ENCODE results near the gene CAPRIN1.

CAPRIN1 gene, protein sequence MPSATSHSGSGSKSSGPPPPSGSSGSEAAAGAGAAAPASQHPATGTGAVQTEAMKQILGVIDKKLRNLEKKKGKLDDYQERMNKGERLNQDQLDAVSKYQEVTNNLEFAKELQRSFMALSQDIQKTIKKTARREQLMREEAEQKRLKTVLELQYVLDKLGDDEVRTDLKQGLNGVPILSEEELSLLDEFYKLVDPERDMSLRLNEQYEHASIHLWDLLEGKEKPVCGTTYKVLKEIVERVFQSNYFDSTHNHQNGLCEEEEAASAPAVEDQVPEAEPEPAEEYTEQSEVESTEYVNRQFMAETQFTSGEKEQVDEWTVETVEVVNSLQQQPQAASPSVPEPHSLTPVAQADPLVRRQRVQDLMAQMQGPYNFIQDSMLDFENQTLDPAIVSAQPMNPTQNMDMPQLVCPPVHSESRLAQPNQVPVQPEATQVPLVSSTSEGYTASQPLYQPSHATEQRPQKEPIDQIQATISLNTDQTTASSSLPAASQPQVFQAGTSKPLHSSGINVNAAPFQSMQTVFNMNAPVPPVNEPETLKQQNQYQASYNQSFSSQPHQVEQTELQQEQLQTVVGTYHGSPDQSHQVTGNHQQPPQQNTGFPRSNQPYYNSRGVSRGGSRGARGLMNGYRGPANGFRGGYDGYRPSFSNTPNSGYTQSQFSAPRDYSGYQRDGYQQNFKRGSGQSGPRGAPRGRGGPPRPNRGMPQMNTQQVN

DNA sequence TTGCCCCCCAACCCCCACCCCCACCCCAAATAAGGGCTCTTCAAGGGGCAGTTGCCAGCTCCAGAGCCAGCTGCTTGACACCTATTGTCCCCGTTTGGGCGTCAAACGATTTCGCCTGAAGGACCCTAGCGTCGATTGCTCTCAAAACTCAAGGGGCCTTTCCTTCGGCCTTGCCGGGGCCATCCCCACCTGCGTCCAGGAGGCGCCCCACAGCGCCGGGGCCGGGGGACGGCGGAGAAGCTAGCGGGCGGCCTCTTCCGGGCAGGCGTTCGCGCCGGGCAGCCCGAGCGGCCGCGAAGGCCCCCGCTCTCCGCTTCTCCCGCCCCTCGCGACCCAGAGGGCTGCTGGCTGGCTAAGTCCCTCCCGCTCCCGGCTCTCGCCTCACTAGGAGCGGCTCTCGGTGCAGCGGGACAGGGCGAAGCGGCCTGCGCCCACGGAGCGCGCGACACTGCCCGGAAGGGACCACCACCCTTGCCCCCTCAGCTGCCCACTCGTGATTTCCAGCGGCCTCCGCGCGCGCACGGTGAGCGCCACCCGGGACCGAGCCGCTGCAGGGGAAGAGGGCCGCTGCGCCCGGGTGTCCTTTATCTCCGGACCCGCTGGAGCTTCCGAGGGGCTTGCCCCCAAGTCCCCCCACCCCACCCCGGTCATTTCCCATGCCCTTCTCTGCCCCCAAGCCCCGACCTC lies at the start of gene CAPRIN1:
Gene CAPRIN1, plus strand, starts transcription at position 383 of the 687 bp plus-strand sequence. CDS start 690 bp downstream, outside the sequence.
- DNase-seq: peak; percentile 98

DNA sequence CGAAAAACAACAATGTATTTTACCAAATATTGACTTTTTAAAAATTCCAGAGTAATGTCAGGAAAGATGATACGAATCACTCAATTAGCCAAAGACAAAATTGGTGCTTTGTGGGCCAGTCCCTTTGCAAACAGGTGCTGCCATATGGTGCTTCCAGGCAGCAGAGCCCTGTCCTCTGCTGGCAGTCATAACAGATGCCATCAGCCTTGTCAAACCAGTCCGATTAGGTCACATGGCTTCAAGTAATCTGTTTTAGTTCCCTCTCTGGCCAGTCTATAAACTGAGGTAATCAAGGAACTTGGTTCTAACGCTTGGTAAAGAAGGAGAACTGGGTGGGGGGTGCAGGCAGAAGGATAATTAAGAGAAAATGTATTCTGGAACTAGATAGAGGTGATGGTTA lies 49.1 kb upstream of the CAPRIN1 start:
- no peak for DNase-seq

DNA sequence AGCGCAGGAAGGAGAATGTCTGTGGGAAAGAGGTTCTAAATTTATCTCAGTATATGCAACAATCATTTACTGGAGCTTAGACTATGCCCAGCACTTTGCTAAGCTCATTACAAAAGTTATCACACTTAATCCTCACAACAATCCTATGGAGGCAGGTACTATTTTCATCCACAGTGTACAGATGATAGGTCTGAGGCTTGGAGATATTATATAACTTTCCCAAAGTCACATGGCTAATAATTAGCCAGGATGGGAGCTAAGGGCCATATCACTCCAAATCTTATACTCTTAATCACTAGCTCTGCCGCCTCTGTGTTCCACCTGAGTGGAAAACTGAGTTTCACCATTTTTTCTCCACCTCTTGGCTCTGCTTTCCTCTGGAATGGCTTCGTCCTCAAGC lies 47.3 kb upstream of the CAPRIN1 start:
- no peak for DNase-seq

DNA sequence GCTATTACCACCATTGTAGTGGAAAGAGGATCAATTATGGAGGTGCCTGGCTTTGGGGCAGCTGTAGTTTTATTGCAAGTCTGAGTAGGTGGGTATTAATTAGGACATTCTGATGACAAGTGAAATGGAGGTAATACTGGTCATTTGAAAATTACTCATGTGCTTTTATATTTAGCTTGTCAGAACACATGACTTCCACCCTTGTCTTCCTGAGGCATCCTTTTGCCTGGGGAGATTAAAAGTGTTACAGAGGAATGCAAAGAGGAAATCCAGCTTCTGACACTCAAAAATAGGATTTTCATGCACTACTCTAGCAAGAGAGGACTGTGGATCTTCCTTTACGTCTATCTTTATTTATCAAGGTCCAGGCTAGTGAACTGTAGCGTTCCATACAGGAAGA lies 44.7 kb upstream of the CAPRIN1 start:
- no peak for DNase-seq

DNA sequence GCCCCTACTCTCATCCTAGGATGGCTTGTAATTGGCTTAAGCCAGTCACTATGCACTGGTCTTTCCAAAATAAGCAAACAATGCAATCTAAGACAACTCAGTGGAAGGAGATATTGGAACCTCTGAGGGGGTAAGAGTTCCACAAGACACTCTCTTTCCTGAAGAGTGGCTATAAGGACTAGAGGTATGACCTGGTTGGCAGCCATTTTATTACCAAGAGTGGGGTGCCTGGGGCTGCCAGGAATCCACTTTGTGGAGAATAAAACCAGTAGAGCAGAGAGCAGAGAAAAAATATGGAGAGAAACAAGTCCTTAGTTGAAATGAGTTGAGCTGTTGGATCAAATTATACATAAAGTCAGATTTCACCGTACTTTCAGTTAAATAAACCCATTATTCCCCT lies 38.8 kb upstream of the CAPRIN1 start:
- no peak for DNase-seq

DNA sequence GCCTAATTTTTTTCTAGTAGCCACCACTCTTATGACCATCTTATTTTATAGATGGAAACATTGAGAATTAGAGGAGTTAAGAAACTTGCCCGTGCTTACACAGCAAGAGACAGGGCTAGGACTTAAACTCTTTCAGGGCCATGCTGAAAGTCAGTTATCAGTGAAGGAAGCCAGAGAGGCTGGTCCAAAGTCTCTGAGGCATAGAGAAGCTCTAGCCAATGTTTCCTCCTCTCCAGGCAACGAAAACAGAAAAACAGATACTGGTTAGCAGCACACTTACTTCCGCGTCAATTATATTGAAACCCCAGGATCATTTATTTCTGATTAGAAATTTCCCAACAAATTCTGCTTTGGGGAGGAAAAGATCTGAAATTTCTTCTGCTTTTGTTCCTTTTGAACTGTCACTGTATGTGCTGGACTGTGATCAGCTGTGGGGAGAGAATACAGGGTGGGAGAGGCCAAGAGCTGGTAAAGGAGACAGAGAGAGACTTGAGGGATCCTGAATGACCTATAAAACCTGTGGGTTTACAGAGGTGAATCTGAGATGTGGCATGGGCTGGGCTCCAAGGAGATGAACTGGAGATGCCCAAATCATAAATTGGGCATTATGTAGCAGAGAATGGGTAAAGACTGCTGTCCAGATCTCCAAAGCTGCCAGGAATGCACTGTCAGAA lies 37.5 kb upstream of the CAPRIN1 start:
- DNase-seq: no peak

DNA sequence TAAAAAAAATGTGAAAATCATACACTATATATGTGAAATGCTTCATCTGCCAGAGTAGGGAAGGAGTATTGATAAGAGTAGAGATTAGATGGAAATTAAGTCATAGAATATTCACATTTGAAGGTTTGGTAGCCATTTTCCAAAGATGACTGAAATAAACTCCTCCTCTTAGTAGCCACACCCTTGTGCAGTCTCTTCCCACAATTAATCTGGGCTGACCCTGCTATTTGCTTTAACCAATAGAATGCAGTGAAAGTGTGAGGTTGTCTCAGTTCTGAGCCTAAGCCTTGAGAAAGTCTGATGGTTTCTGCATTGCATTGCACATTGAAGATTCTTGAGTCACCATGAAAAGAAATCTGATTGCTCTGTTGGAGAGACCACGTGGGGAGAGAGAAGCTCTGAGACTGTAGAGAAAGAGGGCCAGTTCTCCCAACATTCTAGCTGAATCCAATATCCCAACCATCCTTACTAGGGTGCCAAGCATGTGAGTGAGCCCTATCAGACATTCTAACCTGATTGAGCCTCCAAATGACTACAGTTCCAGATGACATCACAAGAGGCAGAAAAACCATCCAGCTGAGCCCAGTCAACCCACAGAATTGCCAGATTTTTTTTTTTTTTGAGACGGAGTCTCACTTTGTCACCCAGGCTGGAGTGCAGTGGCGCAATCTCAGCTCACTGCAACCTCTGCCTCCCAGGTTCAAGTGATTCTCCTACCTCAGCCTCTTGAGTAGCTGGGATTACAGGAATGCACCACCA lies 29.4 kb upstream of the CAPRIN1 start:
- DNase-seq: no peak

DNA sequence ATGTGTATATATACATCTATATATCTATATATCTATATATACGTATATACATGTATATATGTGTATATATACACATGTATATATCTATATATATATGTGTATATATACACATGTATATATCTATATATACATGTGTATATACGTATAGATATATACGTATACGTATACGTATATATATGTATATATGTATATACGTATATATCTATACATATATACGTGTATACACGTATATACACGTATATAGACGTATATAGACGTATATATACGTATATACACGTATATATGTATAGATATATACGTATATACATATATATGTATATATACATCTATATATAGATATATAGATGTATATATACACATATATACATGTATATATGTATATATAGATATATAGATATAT lies 25.1 kb upstream of the CAPRIN1 start:
- DNase-seq: no peak

DNA sequence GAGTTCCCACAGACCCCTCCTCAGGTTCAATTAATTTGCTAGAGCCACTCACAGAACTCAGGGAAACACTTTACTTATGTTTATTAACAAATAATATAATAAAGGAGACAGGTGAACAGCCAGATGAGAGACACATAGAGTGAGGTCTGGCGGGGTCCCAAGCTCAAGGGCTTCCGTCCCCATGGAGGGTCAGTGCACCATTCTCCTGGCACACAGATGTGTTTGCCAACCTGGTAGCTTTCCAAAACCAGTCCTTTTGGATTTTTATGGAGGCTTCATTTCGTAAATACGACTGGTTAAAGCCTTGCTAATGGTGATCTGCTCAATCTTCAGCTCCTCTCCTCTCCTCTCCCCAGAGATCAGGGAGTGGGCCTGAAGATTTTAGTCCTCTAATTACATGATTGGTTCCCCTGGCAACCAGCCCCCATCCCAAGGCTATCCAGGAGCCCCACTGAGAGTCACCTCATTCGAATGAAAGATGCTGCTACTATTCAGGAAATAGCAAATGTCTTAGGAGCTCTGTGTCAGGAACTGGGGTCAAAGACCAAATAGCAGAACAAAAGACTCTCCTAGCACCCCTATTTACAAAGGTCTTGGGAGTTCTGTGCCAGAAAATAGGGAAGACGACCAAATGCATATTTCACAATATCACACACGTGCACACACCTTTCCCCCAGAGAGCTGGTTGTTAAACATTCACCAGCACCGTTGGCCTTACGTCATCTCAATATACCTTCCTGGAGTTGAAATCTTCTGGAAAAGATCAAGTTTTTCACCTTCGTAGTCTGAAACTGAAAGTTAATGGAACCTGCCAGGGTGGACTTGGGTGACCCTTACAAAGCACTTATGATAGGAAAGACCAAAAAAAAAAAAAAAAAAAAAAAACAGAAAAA lies 23.8 kb upstream of the CAPRIN1 start:
- peak; percentile 91 for DNase-seq

DNA sequence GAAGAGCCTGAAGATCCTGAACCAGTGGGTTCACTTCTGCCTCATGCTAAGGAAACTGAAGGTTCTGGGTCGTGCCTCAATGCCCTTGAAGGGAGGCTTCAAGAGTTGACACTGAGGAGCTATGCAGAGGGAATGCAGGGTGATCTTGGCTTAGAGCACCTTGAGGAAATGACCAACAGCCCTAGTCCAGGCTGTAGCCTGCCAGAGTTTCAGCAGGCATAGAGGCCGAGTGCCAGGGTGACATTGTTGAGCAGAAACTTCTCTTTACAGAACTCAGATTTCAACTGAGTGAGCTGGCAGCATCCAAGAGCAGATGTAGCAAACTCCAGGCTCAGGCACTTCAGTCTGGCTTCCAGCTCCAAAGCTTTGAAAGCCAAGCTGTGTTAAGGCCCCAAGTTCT lies 23.1 kb upstream of the CAPRIN1 start:
- DNase-seq: no peak

DNA sequence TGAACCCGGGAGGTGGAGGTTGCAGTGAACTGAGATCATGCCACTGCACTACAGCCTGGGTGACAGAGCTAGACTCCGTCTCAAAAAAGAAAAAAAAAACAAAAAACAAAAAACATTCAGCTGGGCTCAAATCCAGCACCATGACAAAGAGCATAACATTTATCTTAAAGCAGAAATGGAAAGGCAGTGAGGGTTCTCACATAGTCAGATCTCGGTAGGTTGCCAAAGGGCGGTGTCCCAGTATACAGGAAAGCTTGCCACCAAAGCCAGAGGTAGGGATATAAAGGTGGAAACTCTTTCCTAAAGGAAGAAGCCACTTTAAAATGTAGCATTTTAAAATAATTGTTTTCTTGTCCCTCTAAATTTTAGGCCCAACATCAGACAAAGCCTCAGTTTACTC lies 22.4 kb upstream of the CAPRIN1 start:
- DNase-seq: no peak

DNA sequence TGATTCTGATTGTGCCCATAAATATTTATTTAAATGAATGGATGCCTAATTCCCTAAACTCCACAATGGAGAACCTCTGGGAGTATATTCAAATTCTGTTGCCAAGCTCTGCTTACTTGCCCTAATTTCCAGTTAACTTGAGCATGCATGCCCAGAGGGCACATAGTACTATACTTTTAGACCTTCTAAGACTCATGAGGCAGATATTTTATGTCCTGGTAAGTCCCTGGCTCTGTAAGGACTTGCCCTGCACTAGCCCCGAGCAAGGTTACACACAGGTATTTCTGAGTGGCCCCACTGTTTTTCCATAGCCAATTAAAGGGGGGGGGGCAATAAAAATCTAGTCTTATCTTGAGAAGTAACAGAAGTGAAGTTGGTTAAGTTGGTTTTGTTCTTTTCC lies 21.1 kb upstream of the CAPRIN1 start:
- no peak for DNase-seq

DNA sequence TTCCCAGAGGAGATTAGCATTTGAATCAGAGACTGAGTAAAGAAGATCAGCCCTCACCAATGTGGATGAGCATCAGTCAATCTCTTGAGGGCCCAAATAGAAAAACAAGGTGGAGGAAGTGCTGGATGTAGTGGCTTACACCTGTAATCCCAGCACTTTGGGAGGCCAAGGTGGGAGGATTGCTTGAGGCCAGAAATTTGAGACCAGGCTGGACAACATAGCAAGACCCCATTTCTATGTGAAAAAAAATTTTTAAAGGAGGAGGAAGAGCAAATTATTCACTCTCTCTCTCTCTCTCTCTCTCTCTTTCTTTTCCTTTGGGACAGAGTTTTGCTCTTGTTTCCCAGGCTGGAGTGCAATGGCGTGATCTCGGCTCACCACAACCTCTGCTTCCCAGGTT lies 18.1 kb upstream of the CAPRIN1 start:
- no peak for DNase-seq

DNA sequence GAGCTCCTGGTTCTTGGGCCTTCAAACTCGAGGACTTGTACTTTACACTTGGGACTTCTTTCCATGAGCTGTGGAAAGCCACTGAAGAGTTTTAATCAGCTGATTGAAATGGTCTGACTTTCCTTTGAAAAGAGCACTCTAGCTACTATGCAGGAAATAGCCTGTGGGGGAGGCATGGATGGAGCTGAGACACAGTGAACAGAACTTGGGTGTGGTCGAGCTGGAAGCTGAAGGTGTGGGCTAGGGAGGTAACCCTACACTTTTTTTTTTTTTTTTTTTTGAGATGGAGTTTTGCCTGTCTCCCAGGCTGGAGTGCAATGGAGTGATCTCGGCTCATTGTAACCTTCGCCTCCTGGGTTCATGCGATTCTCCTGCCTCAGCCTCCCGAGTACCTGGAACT lies 17.5 kb upstream of the CAPRIN1 start:
- DNase-seq: no peak

DNA sequence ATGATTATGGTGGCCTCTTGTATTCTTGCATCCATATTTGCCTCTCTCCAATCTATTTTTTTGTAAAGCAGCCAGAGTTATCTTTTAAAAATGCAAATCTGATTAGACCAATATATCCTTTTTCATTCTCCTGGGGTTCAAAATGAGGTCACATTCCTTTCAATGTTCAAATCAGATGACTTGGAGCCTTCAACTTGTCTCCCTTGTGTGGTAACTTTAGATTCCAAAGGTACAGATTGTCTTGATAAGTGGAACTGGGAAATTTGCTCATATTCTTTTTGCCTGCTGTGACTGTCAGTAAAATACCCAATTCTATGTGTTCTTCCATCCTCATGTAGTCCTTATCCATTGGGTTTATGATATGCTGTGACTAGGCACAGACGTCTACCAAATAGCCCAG lies 15.1 kb upstream of the CAPRIN1 start:
- DNase-seq: no peak

DNA sequence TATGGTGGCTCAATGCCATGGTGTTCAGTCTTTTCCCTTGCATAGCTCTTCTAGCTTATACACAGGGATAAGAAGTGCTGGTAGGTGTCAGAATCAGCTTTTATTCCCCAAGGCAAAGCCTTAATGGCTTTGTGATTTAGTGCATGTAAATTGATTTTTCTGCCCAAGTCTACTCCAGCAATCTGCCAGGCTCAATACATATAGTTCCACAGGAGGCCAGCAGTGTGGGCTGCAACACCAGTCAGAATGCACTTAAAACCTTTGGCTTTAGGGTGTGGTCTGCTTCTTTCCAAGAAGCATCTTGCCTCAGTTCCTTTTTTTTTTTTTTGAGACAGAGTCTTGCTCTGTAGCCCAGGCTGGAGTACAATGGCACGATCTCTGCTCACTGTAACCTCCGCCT lies 14.5 kb upstream of the CAPRIN1 start:
- DNase-seq: no peak

DNA sequence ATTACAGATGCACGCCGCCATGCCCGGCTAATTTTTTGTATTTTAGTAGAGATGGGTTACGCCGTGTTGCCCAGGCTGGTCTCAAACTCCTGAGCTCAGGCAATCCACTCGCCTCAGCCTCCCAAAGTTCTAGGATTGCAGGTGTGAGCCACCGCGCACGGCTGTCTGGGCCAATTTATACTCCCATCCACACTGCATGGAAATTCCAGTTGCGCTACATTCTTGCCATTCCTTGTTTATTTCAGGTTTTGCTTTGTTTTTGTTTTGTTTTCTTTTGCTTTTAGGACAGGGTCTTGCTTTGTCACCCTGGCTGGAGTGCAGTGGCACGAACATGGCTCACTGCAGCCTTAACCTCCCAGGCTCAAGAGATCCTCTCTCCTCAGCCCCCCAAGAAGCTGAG lies 11.0 kb upstream of the CAPRIN1 start:
- no peak for DNase-seq

DNA sequence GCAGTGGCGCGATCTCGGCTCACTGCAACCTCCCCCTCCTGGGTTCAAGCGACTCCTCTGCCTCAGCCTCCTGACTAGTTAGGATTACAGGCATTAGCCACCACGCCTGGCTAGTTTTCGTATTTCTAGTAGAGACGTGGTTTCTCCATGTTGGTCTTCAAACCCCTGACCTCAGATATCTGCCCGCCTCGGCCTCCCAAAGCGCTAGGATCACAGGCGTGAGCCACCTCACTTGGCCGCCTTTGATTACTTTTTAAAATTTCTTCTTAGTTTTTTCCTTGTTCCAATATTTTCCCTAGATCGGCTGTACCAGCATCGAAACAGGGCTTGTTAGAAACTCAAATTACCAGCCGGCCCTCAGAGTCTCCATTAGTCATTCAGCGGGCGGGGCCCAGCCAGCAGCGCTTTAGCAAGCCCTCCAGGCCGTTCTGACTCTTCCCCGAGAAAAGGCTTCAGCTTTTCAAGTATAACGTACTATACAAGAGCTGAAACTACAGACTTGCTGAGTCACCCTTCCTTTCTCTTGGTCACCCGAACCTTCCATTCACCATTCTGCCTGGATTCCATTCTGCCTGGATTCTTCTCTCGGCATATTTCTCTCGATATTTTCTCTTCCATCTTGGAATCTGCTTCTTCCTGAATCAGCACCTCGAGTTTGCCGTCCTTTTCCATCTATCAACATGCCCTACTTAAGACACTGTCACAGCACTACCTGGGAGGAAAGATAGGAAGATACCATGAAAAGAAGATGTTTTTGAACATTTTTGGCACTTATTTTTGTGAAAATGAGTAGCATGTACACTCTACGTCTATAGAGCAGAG lies 6.7 kb upstream of the CAPRIN1 start:
- DNase-seq: no peak

DNA sequence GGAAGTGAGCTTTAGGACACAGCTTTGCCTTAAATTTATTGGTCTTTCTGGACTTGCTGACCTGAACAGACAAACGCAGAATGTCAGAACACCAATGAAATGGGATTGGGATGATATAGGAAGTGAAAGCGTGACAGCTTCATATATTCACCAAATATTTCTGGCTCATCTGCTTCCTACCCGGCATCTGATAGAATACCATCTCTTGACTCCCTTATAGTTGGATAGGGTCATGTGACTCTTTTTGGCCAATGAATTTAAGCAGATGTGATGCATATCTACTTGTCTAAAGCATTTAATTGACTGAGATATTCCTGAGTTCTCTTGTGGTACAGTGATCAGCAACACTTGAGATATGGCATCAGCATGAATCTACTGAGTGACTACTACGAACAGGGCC lies 2.5 kb upstream of the CAPRIN1 start:
- DNase-seq: no peak

DNA sequence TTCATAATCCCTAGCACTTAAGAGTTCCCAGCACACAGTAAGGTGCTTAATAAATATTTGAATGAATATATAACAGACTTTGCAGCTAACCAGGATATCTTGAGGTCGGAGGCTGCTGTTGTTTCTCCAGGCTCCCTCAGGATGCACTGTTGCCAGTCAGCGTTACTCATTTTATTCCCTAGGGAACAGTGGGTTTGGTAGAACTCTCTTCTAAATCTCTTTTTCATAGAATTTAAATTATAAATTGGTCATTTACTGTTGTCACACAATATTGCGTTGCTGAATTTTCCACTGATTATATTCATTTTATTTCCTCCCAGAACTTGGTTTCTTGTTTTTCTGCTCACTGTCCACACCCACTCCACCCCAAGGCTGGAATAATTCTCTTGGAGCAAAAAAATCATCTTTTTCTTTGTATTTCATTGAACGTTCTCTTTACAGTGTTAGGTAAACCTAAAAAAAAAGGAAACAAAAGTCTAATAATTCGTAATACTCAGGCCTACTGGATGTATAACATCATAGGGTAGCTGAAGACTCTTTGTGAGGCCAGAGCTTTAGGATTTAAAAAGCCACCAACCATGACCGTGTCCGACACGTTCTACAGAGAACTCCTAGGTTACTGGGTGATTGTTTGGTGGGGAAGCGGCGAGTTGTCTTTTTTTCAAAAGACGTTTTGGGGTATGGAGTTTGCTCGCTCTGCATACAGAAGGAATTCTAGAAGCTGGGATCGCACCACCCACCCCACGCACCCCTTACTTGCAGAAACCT lies 766 bp upstream of the CAPRIN1 start:
- peak; percentile 91 for DNase-seq
